Endodermal cell (in vitro differentiated cells): ENCODE data around the gene CUZD1. TPM values are rescaled to one million over a fixed set of nuclear protein-coding genes. Genes with fewer than 3 reads are reported as not detected.

Source experiments
- DNase-seq: peaks from one replicate; pipeline ENCODE4 v3.0.0-alpha.2; 2017
- H3K27ac ChIP-seq: 2 replicates; pipeline ENCODE4 v1.5.1; 2013; ENCODE audit warnings: mild to moderate bottlenecking, low read depth, low read length, moderate library complexity
- H3K27me3 ChIP-seq: 2 replicates; pipeline ENCODE4 v1.6.1; 2013; ENCODE audit warnings: mild to moderate bottlenecking, low read length, moderate library complexity; ENCODE audit not compliant: insufficient read depth, control insufficient read depth, poor library complexity, severe bottlenecking
- H3K36me3 ChIP-seq: 2 replicates; pipeline ENCODE4 v1.7.0; 2013; ENCODE audit warnings: mild to moderate bottlenecking, low read length, moderate library complexity; ENCODE audit not compliant: control insufficient read depth, insufficient read depth
- H3K4me1 ChIP-seq: one replicate; pipeline ENCODE4 v1.7.0; 2013; ENCODE audit warnings: low read length; ENCODE audit not compliant: control insufficient read depth, insufficient read depth
- H3K4me3 ChIP-seq: 2 replicates; pipeline ENCODE4 v1.5.1; 2013; ENCODE audit warnings: mild to moderate bottlenecking, low read length, moderate library complexity
- H3K9ac ChIP-seq: 2 replicates; pipeline ENCODE4 v1.6.1; 2013; ENCODE audit warnings: mild to moderate bottlenecking, low read length, moderate library complexity; ENCODE audit not compliant: poor library complexity, severe bottlenecking; ENCODE audit errors: extremely low read depth
- H3K9me3 ChIP-seq: 2 replicates; pipeline ENCODE4 v1.6.1; 2013; ENCODE audit warnings: mild to moderate bottlenecking, low read length, moderate library complexity; ENCODE audit not compliant: control insufficient read depth
- H3K27ac Mint-ChIP-seq: 2 replicates; pipeline ENCODE4 v1.8.0; 2020; ENCODE audit warnings: mixed read lengths
- H3K27me3 Mint-ChIP-seq: 2 replicates; pipeline ENCODE4 v1.8.0; 2021; ENCODE audit warnings: mild to moderate bottlenecking, mixed read lengths; ENCODE audit not compliant: insufficient read depth
- H3K36me3 Mint-ChIP-seq: 2 replicates; pipeline ENCODE4 v1.8.0; 2020; ENCODE audit warnings: low read depth, mixed read lengths
- H3K4me1 Mint-ChIP-seq: 2 replicates; pipeline ENCODE4 v1.8.0; 2020; ENCODE audit warnings: mixed read lengths
- H3K4me3 Mint-ChIP-seq: 2 replicates; pipeline ENCODE4 v1.8.0; 2020; ENCODE audit warnings: mild to moderate bottlenecking, moderate library complexity, mixed read lengths
- H3K9me3 Mint-ChIP-seq: 2 replicates; pipeline ENCODE4 v1.8.0; 2020; ENCODE audit warnings: mild to moderate bottlenecking, mixed read lengths
- CTCF ChIP-seq: fragments of 200-600 bp; sonication (generic); conservative IDR thresholded peaks from 2 replicates; pipeline ENCODE4 v1.5.0; 2021; ENCODE audit warnings: antibody characterized with exemption, mild to moderate bottlenecking
- WGBS, 2 experiments: methylation state at CpG; one replicate each; pipeline versions ENCODE4 v1.1.5 to v1.1.7; 2013; ENCODE audit warnings: missing lambda C conversion rate in 2 of 2, mixed read lengths in 1 of 2; ENCODE audit not compliant: insufficient coverage in 1 of 2, insufficient read length in 1 of 2; 5-methylcytosine and 5-hydroxymethylcytosine counted together
- total RNA-seq, 2 donors: library from RNA; stranded (reverse); fragmentation: NEBNext Ultra II Directional in 1 of 2; extraction: Animal tissue kit (Norgen Biotek cat#: 25700) in 1 of 2; gene quantifications; 2 replicates in 1 of 2; 3 replicates in 1 of 2; pipeline ENCODE4 v1.2.1, GENCODE V29; 2021

CUZD1 gene
- total RNA-seq, 2 donors from 2014 or later = 0.53 TPM; not detected in 1

GRCh38 chr10:122827302-122827701 lies 18.4 kb downstream of the CUZD1 start:
- H3K4me1 Mint-ChIP-seq = no peaks in the 10 kb centered on the region
- peaks cover 4% of the 10 kb centered on the region for H3K27me3 Mint-ChIP-seq
- H3K4me3 Mint-ChIP-seq = no peak overlapping the region
- no peak overlapping the region for H3K27ac Mint-ChIP-seq
- H3K9me3 Mint-ChIP-seq = no peaks in the 10 kb centered on the region
- H3K9ac ChIP-seq = no peak overlapping the region
- WGBS, 2 experiments = 82 to 90% methylated on average over 3 of the region's 3 CpGs
- no peaks in the 10 kb centered on the region for H3K27me3 ChIP-seq
- no peaks in the 10 kb centered on the region for H3K36me3 ChIP-seq
- no peak overlapping the region for H3K27ac ChIP-seq
- no peak for DNase-seq
- H3K4me1 ChIP-seq = no peaks in the 10 kb centered on the region
- no peak for TF ChIP-seq CTCF
- H3K4me3 ChIP-seq = no peak overlapping the region
- no peaks in the 10 kb centered on the region for H3K36me3 Mint-ChIP-seq
- H3K9me3 ChIP-seq = no peaks in the 10 kb centered on the region

DNA sequence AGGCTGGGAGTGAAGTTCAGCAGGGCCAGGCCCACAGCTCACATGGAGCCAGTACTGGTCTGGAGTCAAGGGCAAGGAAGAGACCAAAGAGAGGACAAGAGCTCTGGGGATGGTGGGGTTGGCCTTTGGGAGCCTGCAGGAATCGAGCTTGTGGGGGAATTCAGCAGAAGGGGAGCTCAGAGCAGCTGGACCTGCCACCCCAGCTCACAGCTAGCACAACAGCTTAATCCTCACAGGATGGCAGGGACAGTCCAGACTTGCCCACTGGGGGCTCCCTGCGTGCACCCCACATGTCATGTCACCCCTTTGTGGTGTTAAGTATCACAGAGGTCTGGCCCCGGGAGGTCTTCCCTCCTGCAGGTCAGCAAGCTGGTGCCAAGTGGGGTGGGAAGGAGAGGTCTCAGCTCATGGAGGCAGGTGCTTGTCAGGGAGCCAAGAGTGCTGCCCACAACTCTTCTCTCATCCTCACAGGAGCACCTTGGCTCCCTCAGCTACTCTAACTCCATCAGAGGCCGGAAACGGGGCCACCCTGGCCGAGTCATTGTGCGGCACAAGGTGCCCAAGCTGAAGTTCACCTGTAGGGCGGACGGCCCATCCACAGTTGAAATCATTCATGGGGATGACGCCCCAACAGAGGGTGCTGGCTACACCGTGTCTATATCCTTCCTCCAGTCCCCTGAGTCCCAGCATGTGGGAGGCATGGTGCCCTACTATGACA lies 22.5 kb downstream of the CUZD1 start:
- peaks cover 10% of the 10 kb centered on the region for H3K27me3 Mint-ChIP-seq

DNA sequence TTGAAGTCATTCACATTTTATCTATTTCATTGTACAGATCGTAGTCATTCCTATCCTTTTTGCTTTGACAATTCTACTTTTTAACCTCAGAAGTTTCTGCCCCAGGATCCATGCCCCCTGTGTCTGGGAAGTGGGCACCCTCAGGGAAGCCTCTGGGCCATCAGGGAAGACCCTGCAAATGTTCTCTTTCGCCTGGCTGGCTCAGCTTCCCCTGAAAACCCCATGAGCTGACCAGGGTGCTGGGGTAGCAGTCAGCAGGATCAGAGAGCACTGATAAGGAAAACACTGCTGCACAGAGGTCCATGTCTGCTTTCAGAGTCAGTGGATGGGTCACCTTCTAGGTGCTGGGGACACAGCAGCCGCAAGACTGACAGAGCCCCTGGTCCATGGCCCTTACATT lies 23.8 kb downstream of the CUZD1 start:
- no peak overlapping the region for H3K27ac Mint-ChIP-seq
- no peaks in the 10 kb centered on the region for H3K9me3 Mint-ChIP-seq
- no peaks in the 10 kb centered on the region for H3K4me1 Mint-ChIP-seq
- no peak overlapping the region for H3K4me3 ChIP-seq
- no peak for DNase-seq
- H3K4me3 Mint-ChIP-seq = no peak overlapping the region
- no peaks in the 10 kb centered on the region for H3K36me3 ChIP-seq
- H3K9me3 ChIP-seq = no peaks in the 10 kb centered on the region
- no peak overlapping the region for H3K9ac ChIP-seq
- 91 to 100% methylated on average over 2 to 3 of the region's 3 CpGs for WGBS, 2 experiments
- no peaks in the 10 kb centered on the region for H3K36me3 Mint-ChIP-seq
- TF ChIP-seq CTCF = no peak
- no peaks in the 10 kb centered on the region for H3K27me3 ChIP-seq
- H3K27me3 Mint-ChIP-seq = peaks cover 10% of the 10 kb centered on the region
- no peaks in the 10 kb centered on the region for H3K4me1 ChIP-seq
- H3K27ac ChIP-seq = no peak overlapping the region

More for the DNA sequence above, 22.5 kb downstream of the CUZD1 start:
- Mint-ChIP-seq H3K36me3 (no peaks in the 10 kb centered on the region), H3K4me1 (no peaks in the 10 kb centered on the region), H3K27ac (no peak overlapping the region), H3K9me3 (no peaks in the 10 kb centered on the region), H3K4me3 (no peak overlapping the region)
- Histone ChIP-seq H3K27ac (no peak overlapping the region), H3K9me3 (no peaks in the 10 kb centered on the region), H3K27me3 (no peaks in the 10 kb centered on the region), H3K4me1 (no peaks in the 10 kb centered on the region), H3K4me3 (no peak overlapping the region), H3K36me3 (no peaks in the 10 kb centered on the region), H3K9ac (no peak overlapping the region)
- DNase-seq = no peak
- WGBS, 2 experiments = 92 to 96% methylated on average over 5 to 11 of the region's 11 CpGs
- TF ChIP-seq CTCF = no peak
